C4-2B (cell line): ENCODE data around the gene KCNMA1.

Experiments
- ZFX ChIP-seq: fragments of 450-650 bp; IDR thresholded peaks from 2 replicates; pipeline ENCODE4 v1.6.1; 2017
- TF ChIP-seq, protein P1 (sequence below): fragments of 450-650 bp; conservative IDR thresholded peaks from 2 replicates; pipeline ENCODE4 v1.5.1; 2017; ENCODE audit warnings: mild to moderate bottlenecking

DNA sequence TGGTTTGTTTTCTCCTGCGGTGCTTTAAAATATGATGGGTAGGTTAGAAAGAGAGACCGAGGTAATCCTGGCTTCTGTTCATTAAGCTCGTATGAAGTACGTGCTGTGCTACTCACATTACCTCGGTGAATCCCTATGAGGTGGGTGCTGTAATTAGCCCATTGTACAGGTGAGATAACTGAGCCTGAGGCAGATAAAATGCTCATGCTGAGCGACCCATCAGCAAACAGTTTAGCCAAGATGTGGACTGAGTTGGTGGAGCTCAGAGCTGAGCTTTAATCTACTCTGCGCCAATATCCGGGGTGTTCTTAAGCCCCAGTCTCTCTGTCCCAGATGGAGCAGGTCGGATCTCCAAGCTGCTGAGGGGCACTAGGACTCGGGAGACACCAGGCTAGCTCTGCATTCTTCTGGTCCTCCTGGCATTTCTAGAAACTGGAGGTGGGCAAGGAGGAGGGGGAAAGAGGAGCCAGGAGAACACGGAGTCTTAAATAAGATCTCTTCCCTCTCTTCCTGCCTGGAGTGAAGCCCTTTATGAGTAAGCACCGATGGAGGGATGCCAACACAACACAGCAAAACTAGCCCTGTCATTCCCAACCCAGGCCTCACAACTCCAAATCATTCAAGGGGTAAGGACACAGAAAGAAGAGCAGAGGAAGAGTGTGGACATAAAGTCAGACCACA lies 458.5 kb downstream of the KCNMA1 start:
- TF ChIP-seq, protein P1, sequence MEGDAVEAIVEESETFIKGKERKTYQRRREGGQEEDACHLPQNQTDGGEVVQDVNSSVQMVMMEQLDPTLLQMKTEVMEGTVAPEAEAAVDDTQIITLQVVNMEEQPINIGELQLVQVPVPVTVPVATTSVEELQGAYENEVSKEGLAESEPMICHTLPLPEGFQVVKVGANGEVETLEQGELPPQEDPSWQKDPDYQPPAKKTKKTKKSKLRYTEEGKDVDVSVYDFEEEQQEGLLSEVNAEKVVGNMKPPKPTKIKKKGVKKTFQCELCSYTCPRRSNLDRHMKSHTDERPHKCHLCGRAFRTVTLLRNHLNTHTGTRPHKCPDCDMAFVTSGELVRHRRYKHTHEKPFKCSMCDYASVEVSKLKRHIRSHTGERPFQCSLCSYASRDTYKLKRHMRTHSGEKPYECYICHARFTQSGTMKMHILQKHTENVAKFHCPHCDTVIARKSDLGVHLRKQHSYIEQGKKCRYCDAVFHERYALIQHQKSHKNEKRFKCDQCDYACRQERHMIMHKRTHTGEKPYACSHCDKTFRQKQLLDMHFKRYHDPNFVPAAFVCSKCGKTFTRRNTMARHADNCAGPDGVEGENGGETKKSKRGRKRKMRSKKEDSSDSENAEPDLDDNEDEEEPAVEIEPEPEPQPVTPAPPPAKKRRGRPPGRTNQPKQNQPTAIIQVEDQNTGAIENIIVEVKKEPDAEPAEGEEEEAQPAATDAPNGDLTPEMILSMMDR = no peak
- TF ChIP-seq ZFX = no peak
